GM19099 (cell line): Measurements from ENCODE around the gene DRD4.

Experiments used
- POLR2A ChIP-seq: IDR thresholded peaks from 3 replicates; pipeline ENCODE4 v1.6.1; 2011; ENCODE audit warnings: low read depth; ENCODE audit not compliant: insufficient read length; ENCODE audit errors: extremely low read depth

Gene DRD4

GRCh38 chr11:625636-626268 lies 11.3 kb upstream of the DRD4 start:
- TF ChIP-seq POLR2A: no peak

- no peak for TF ChIP-seq POLR2A
These were observed 10.4 kb upstream of the DRD4 start, which contains the start of gene SCT for GRCh38 chr11:626475-627307. TSS of gene SCT (minus strand) at chr11:627181. CDS start at chr11:627143, 38 bp downstream.

- no peak for TF ChIP-seq POLR2A
These were observed 9.8 kb upstream of the DRD4 start for GRCh38 chr11:627308-627576.

GRCh38 chr11:628056-628455 lies 9.0 kb upstream of the DRD4 start:
- TF ChIP-seq POLR2A: no peak

GRCh38 chr11:629237-629583 lies 7.9 kb upstream of the DRD4 start:
- no peak for TF ChIP-seq POLR2A

- no peak for TF ChIP-seq POLR2A
These were observed 6.2 kb upstream of the DRD4 start for GRCh38 chr11:630871-631270.

- TF ChIP-seq POLR2A: no peak
These were observed 1.0 kb upstream of the DRD4 start for GRCh38 chr11:635945-636510.

- no peak for TF ChIP-seq POLR2A
These were observed 194 bp downstream of the DRD4 start for GRCh38 chr11:637333-637592.

GRCh38 chr11:637593-638521 lies 788 bp downstream of the DRD4 start:
- TF ChIP-seq POLR2A: no peak

- TF ChIP-seq POLR2A: no peak
These were observed 1.7 kb downstream of the DRD4 start for GRCh38 chr11:638631-639331.

- no peak for TF ChIP-seq POLR2A
These were observed 2.4 kb downstream of the DRD4 start for GRCh38 chr11:639332-639955.

- no peak for TF ChIP-seq POLR2A
These were observed 3.1 kb downstream of the DRD4 start for GRCh38 chr11:640021-640706.

- no peak for TF ChIP-seq POLR2A
These were observed 4.8 kb downstream of the DRD4 start for GRCh38 chr11:641806-642370.

- TF ChIP-seq POLR2A: no peak
These were observed 6.3 kb downstream of the DRD4 start for GRCh38 chr11:643366-643765.
